ENCODE measurements around the gene CILP.

The CILP gene

DNA sequence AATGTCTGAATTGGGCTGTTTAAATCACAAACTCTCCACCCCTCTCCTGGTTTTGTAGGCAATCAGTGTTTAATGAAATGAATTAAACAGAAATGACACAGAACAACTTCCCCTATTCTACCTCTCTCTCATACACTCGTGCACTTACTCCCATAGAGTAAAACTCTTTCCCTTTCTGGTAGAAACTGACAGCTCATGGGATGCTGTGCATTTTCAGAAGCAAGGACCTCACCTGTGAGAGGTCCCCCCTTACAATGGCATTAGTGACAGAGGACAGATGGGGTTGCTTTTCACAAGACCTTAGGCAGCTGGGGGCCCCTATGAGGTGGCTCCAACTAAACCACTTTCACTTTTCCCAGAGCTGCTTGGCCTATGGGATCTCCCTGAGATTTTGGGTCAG is 43.5 kb upstream of the CILP start:
- DNase-seq (ENCODE audit: low read depth), result no peak

DNA sequence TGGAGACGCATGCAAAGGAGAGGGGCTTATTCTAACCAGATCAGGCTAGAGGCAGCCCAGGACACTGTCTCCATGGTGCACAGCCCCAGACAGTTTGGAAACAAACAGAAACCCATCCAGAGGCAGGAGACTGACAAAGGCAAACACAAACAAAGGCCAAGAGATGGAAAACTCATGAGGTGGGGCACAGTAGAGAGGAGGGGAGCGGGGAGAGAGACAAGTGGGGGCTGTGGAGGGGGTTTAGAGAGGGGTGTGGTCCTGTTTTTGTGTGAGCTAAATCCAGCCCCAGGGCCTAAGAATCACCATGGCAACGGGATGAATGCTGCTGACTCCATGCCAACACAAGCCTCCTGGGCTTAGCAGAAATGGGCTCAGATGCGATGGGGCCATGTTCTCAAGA is 43.1 kb upstream of the CILP start:
- no peak for DNase-seq (ENCODE audit: low read depth)
- TF ChIP-seq, protein P1, sequence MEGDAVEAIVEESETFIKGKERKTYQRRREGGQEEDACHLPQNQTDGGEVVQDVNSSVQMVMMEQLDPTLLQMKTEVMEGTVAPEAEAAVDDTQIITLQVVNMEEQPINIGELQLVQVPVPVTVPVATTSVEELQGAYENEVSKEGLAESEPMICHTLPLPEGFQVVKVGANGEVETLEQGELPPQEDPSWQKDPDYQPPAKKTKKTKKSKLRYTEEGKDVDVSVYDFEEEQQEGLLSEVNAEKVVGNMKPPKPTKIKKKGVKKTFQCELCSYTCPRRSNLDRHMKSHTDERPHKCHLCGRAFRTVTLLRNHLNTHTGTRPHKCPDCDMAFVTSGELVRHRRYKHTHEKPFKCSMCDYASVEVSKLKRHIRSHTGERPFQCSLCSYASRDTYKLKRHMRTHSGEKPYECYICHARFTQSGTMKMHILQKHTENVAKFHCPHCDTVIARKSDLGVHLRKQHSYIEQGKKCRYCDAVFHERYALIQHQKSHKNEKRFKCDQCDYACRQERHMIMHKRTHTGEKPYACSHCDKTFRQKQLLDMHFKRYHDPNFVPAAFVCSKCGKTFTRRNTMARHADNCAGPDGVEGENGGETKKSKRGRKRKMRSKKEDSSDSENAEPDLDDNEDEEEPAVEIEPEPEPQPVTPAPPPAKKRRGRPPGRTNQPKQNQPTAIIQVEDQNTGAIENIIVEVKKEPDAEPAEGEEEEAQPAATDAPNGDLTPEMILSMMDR (IDR thresholded peaks at IDR 0.05; ENCODE audit: insufficient read depth, low read depth, low read length, missing control alignments), result no peak

More for the DNA sequence above, 43.5 kb upstream of the CILP start:
- TF ChIP-seq, protein P1 (IDR thresholded peaks at IDR 0.05; ENCODE audit: insufficient read depth, low read depth, low read length, missing control alignments), result no peak
- no peak overlapping the region for H3K4me3 ChIP-seq (ENCODE audit: low read depth, low read length)

DNA sequence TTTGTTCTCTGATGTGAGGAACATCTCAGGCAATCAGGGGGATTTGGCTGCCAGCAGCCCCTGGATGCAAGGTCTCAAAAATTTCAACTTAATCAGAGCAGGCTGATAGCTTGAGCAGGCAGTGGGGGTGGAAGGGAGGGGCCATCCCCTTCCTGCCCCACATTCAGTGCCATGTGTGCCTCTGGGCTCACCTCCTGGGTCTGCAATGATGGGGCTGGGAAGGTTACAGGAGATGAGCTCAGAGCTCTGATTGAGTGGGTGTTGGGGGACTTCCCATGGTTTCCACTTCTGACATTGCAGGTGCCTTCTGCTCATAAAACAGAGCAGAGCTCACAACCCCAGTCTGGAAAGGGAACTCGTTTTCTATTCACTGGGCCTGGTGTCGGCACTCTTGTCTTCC is 38.4 kb upstream of the CILP start:
- TF ChIP-seq, protein P1 (IDR thresholded peaks at IDR 0.05; ENCODE audit: insufficient read depth, low read depth, low read length, missing control alignments), result no peak
- DNase-seq (ENCODE audit: low read depth), result peak; percentile 50
- H3K4me3 ChIP-seq (ENCODE audit: low read depth, low read length), result no peak overlapping the region

More for the DNA sequence above, 43.1 kb upstream of the CILP start:
- no peak overlapping the region for H3K4me3 ChIP-seq (ENCODE audit: low read depth, low read length)

DNA sequence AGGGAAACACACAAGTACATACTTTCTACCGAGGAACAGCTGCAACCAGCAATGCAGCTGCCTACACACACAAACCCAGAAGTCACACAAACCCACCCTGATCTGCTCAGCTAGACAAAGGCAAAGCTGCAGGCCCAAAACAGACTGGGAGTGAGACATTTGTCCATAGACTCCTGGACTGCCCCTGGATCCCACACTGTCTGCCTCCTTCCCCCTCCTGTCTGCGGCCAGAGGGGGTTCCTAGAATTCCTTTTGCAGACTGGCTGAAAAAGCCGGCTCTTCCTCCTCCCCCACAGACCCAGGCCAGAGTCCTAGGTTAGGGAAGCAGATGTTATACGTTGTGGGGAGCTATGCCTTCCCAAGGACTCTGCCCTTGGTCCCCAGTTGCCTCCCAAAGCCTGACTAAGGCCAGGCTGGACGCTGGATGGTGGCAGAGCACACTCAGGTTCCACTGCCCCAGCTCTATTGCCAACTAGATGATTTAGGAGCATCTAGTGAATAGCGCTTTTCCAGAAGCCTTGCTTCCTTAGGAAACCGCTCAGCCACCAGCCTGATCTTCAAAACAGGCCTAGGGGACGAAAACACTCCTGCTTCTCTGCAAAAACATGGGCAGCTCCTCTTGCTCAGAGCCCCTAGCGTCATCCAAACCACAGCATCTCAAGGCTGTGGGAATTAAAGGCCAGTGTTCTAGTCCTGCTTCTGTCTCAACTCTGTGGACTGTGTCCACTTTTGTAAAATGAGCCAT is 37.4 kb upstream of the CILP start:
- no peak for DNase-seq (ENCODE audit: low read depth)
- TF ChIP-seq, protein P1 (IDR thresholded peaks at IDR 0.05; ENCODE audit: insufficient read depth, low read depth, low read length, missing control alignments), result no peak
- H3K4me3 ChIP-seq (ENCODE audit: low read depth, low read length), result no peak overlapping the region

DNA sequence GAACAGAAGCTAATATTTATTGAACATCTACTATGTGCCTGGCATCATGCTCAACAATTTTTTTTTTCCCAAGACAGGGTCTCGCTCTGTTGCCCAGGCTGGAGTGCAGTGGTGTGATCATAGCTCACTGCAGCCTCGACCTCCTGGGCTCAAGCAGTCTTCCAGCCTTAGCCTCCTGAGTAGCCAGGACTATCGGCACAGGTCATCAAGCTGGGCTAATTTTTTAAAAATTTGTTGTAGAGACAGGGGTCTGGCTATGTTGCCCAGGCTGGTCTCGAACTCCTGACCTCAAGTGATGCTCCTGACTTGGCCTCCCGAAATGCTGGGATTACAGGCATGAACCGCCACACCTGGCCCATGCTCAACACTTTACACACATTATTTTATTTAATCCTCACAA is 35.7 kb upstream of the CILP start:
- TF ChIP-seq, protein P1 (IDR thresholded peaks at IDR 0.05; ENCODE audit: insufficient read depth, low read depth, low read length, missing control alignments), result no peak
- DNase-seq (ENCODE audit: low read depth), result no peak
- H3K4me3 ChIP-seq (ENCODE audit: low read depth, low read length), result no peak overlapping the region

DNA sequence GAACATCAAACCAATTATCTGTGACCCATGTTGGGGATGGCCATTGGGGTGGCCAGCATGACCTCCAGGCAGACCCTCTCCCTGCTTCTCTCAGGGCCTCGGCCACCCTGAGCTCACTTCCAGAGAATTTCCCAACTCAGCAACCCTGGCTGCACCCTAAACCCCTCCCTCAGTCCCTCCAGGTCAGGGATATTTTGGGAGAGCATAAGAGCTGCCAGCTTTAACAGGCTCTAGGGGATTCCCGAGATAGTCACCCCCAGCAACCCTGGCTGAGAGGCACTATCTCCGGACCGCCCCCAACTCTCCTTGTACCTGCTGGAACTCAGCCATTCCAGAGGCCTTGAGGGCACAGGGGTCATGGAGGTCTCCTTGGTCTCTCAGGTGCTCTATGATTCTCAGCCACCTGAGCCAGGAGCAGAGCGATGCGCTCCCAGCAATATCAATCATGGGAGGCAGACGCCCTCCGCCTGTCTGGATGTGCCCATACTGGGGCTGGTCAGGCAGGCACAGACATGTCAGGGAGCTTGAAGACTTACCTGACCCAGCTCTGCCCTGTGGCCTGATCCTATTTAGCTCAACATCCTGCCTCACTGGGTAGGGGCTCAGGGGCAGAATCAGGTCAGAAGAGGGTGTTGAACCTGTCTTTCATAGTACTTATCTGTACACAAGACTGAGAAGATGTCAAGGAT is 34.9 kb upstream of the CILP start:
- no peak for DNase-seq (ENCODE audit: low read depth)
- TF ChIP-seq, protein P1 (IDR thresholded peaks at IDR 0.05; ENCODE audit: insufficient read depth, low read depth, low read length, missing control alignments), result no peak

More for the DNA sequence above, 34.9 kb upstream of the CILP start:
- no peak overlapping the region for H3K4me3 ChIP-seq (ENCODE audit: low read depth, low read length)
